NK-92 treated with Interleukin-12 subunit alpha and Interleukin-12 subunit beta, amount 100 ng/mL, for 24 hours (cell line): ENCODE measurements around the gene CREBL2.
"Not testable (repeated sequence)": the region's sequence is repeated elsewhere in the genome, so short reads cannot be mapped to it uniquely, and the experiment has no call there.

Experiments
- DNase-seq: peaks from one replicate; lab custom pipeline; 2025; lab: John Stamatoyannopoulos, UW

The CREBL2 gene

GRCh38 chr12:12611512-12612306, at the start of gene CREBL2:
Gene CREBL2 (plus strand): TSS chr12:12611876. CDS start chr12:12612173, 297 bp downstream.
- peak; percentile 52 for DNase-seq

GRCh38 chr12:12562016-12562483, 49.6 kb upstream of the CREBL2 start:
- DNase-seq = no peak

GRCh38 chr12:12562585-12563261, 49.0 kb upstream of the CREBL2 start, which contains the start of gene DUSP16:
Gene DUSP16 (minus strand): TSS chr12:12562863. CDS start chr12:12521098, 41,765 bp downstream.
- DNase-seq = peak; percentile 62

GRCh38 chr12:12563290-12563928, 48.3 kb upstream of the CREBL2 start:
- DNase-seq = no peak

DNA sequence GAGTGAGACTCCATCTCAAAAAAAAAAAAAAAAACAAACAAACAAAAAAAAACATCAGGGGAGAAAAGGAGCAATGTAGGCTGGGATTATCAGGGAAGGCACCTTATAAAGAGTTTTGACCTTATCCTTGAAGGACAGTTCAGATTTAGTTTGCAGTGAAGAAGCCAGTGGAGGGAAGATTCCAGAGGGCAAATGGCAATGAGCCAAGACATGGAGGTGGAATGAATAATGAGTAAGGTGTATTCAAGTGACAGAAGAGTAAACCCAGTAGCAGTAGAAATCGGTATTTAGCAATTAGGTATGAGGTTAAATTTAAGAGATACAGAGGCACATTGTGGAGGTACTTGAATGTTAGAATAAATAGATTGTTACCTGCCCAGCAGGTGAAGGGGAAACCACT, 46.8 kb upstream of the CREBL2 start:
- no peak for DNase-seq

- not testable (repeated sequence) for DNase-seq
These were observed 45.7 kb upstream of the CREBL2 start for GRCh38 chr12:12565971-12566370.

GRCh38 chr12:12572659-12573058, 39.0 kb upstream of the CREBL2 start:
- DNase-seq = no peak

- no peak for DNase-seq
These were observed 33.9 kb upstream of the CREBL2 start for GRCh38 chr12:12577786-12578185.

GRCh38 chr12:12580716-12581115, 31.0 kb upstream of the CREBL2 start:
- not testable (repeated sequence) for DNase-seq

- DNase-seq = no peak
These were observed 29.3 kb upstream of the CREBL2 start for GRCh38 chr12:12582193-12582881.

DNA sequence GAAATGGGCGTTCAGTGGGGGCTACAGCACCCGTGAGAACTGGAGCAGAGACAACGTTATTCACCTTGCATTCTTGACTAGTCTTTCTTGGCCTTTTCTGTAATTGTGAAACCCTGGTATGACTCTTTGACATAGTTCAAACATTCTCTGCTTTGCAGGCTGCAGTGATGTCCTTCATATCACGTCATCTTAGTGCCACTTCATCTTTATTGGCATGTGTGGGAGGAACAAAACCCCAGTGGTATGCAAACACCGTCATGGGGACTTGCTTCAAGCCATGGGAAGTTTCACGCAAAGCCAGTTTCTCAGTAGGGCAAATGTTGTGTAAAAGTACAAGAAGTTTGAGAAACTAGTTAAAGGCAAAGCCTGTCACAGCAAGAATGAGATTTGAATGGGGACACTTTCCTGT, 28.8 kb upstream of the CREBL2 start:
- DNase-seq = no peak

- no peak for DNase-seq
These were observed 28.0 kb upstream of the CREBL2 start for GRCh38 chr12:12583510-12584178.

DNA sequence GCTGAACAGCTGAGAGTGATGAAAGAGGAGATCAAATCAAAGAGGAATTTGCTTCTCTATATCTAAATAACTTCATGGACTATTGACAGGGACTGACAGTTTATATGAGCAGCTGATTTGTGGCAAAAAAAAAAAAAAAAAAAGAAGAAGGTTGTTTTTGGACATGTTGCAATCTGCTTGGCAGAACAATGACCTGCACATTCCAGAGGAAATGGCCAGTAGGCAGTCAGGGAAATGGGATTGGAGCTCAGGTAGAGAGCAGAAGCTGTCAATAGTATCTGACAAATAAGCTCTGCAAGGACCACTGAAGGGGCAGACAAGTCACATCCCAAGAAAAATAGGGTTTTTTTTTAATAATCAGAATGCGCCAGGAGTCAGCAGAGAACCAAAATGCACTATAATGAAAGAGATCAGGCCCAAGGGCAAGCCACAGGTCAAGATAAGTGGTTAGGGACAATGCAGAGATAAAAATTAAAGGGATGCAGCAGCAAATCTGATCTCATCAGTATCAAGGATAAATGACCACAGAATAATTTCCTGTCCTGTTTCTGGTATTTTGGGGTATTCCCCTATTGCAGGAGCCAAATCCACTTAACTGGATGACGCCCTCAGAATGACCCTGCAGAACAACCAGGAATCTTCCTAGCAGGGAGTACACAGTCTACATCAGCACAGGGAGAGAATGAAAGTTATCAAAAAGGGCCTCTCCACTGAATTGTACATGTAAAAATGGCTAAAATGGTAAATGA, 26.4 kb upstream of the CREBL2 start:
- DNase-seq = no peak

GRCh38 chr12:12586879-12587675, 24.6 kb upstream of the CREBL2 start:
- no peak for DNase-seq

DNA sequence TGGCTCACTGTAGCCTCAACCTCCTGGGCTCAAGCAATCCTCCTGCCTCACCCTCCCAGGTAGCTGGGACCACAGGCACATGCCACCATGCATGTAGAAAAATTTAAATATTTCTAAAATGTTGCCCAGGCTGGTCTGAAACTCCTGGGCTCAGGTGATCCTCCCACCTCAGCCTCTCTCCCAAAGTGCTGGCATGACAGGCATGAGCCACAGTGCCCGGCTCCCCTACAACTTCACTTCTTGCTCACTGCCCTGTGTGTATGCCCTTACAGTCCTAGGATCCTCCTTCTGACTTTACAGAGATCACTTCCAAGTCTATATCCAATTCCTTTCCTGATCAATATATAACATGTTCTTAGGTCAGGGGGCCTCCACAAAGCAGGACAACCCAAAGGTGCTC, 23.8 kb upstream of the CREBL2 start:
- no peak for DNase-seq

DNA sequence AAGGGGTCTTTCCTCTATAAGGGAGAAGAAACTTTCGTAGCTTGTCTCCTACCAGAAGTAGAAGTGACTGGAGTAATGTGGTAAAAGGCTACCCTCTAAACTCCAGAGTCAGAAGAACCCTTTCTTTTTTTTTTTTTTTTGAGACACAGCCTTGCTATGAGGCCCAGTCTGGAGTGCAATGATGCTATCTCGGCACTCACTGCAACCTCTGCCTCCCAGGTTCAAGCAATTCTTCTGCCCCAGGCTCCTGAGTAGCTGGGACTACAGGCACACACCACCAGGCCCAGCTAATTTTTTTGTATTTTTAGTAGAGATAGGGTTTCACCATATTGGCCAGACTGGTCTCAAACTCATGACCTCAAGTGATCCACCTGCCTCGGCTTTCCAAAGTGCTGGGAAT, 23.2 kb upstream of the CREBL2 start:
- DNase-seq = not testable (repeated sequence)

GRCh38 chr12:12590961-12591360, 20.7 kb upstream of the CREBL2 start:
- no peak for DNase-seq

DNA sequence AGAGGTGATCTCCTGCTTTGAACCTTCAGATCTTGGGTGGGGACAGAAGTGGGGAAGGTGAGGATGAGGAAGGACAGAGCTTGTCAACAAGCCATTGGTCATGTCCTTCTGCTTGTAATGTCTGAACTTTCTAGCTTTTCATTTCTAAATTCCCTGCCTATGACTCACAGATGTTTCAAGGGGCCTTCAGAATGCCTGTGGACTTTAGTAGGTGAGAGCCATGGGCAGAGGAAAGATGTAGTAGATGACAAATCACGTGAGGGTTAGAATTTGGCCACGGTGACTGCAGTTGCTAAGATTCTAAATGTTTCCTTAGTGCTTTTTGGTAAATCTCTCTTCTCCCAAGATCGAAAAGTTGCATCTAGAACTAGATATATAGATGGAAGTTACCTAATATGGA, 18.7 kb upstream of the CREBL2 start:
- no peak for DNase-seq

GRCh38 chr12:12595929-12596328, 15.7 kb upstream of the CREBL2 start:
- not testable (repeated sequence) for DNase-seq

GRCh38 chr12:12596598-12596997, 15.1 kb upstream of the CREBL2 start:
- not testable (repeated sequence) for DNase-seq
